Natural killer cell (primary cell): ENCODE results near the gene LIN37. TPM values are rescaled to one million over a fixed set of nuclear protein-coding genes. Genes with fewer than 3 reads are reported as not detected.
A peak's percentile ranks its signal among the peaks of the same experiment; 100 is the strongest.

ENCODE experiments used
- ATAC-seq, 3 donors: fragments of 150-1000 bp in 2 of 3; fragments of 200-7000 bp in 1 of 3; cut with Tn5 transposase; 1 replicate in 1 of 3; 2 replicates in 2 of 3; pipeline ENCODE4 v1.10.0; 2021; ENCODE audit warnings: mild to moderate bottlenecking in 2 of 3, moderate library complexity in 2 of 3
- DNase-seq, 2 donors: peaks; one replicate each; pipeline versions ENCODE4 v3.0.0 to v3.0.0-alpha.2; 2013 to 2021; ENCODE audit warnings: mixed read lengths in 1 of 2
- H3K27ac ChIP-seq: one replicate; pipeline ENCODE4 v1.5.1; 2013; ENCODE audit warnings: mild to moderate bottlenecking, low read length
- H3K27me3 ChIP-seq: one replicate; pipeline ENCODE4 v1.6.1; 2013; ENCODE audit warnings: low read length; ENCODE audit not compliant: control insufficient read depth, insufficient read depth
- H3K36me3 ChIP-seq: one replicate; pipeline ENCODE4 v1.6.1; 2013; ENCODE audit warnings: low read length; ENCODE audit not compliant: control insufficient read depth, insufficient read depth
- H3K4me1 ChIP-seq: one replicate; pipeline ENCODE4 v1.6.1; 2013; ENCODE audit warnings: low read length; ENCODE audit not compliant: control insufficient read depth, insufficient read depth
- H3K4me3 ChIP-seq: one replicate; pipeline ENCODE4 v1.5.1; 2013; ENCODE audit warnings: low read length
- H3K9me3 ChIP-seq: one replicate; pipeline ENCODE4 v1.6.1; 2013; ENCODE audit warnings: low read length; ENCODE audit not compliant: control insufficient read depth, insufficient read depth
- H3K27ac Mint-ChIP-seq, 2 donors: one replicate each; pipeline ENCODE4 v1.8.0; 2022; ENCODE audit warnings: mild to moderate bottlenecking in 2 of 2, mixed read lengths in 2 of 2, moderate library complexity in 1 of 2
- H3K27me3 Mint-ChIP-seq, 2 donors: one replicate each; pipeline ENCODE4 v1.8.0; 2022; ENCODE audit warnings: low read depth in 2 of 2, mixed read lengths in 2 of 2
- H3K36me3 Mint-ChIP-seq: one replicate; pipeline ENCODE4 v1.8.0; 2022; ENCODE audit warnings: mixed read lengths
- H3K4me1 Mint-ChIP-seq, 2 donors: one replicate each; pipeline ENCODE4 v1.8.0; 2022; ENCODE audit warnings: mixed read lengths in 2 of 2
- H3K4me3 Mint-ChIP-seq: one replicate; pipeline ENCODE4 v1.8.0; 2022; ENCODE audit warnings: mild to moderate bottlenecking, moderate library complexity, mixed read lengths
- H3K9me3 Mint-ChIP-seq, 2 donors: one replicate each; pipeline ENCODE4 v1.8.0; 2022; ENCODE audit warnings: mixed read lengths in 2 of 2
- CTCF ChIP-seq: fragments of 200-600 bp; IDR thresholded peaks from one replicate; pipeline ENCODE4 v1.8.0; 2022; ENCODE audit warnings: antibody characterized with exemption
- WGBS: methylation state at CpG from one replicate; pipeline ENCODE4 v1.1.7; 2013; ENCODE audit warnings: missing lambda C conversion rate; ENCODE audit not compliant: insufficient coverage; 5-methylcytosine and 5-hydroxymethylcytosine counted together
- intact Hi-C: fragments of 100-400 bp; cut with micrococcal nuclease; formaldehyde crosslinking; loops from one replicate; pipeline ENCODE4 v1.14.2; 2022
- total RNA-seq, 4 donors: library from RNA; stranded (reverse); fragments of 120-200 nt in 1 of 4; gene quantifications; one replicate each; pipeline versions ENCODE4 v1.2.3 to v1.2.4, GENCODE V29; 2013 to 2022

LIN37 gene
- total RNA-seq, 3 donors from 2014 or later (not counting 1 experiment from before 2014, with no cell fraction given), result 16.7 to 22.1 (median 18.2) TPM

- Mint-ChIP-seq H3K4me1 (peaks cover 29 to 31% of the 10 kb centered on the region in 2 donors), H3K27me3 (peaks cover 0 to 11% of the 10 kb centered on the region in 2 donors), H3K27ac (no peak overlapping the region), H3K9me3 (no peaks in the 10 kb centered on the region), H3K4me3 (peak overlapping the region; percentile 4), H3K36me3 (no peaks in the 10 kb centered on the region)
- no peak overlapping the region for H3K27ac ChIP-seq
- H3K4me3 ChIP-seq, result no peak overlapping the region
- no peaks in the 10 kb centered on the region for H3K27me3 ChIP-seq
- no peak for DNase-seq
- no peak for TF ChIP-seq CTCF
- H3K36me3 ChIP-seq, result peaks cover 24% of the 10 kb centered on the region
- 95% methylated on average over 4 of the region's 4 CpGs for WGBS
- intact Hi-C loops, result no loop called here
- H3K4me1 ChIP-seq, result peaks cover 27% of the 10 kb centered on the region
- no peaks in the 10 kb centered on the region for H3K9me3 ChIP-seq
- no peak for ATAC-seq
Observed at GRCh38 chr19:35760711-35761349, 12.5 kb downstream of the LIN37 start.

- intact Hi-C loops, result no loop called here
- Mint-ChIP-seq H3K36me3 (no peaks in the 10 kb centered on the region), H3K27me3 (no peaks in the 10 kb centered on the region), H3K9me3 (no peaks in the 10 kb centered on the region), H3K27ac (no peak overlapping the region), H3K4me1 (peaks cover 0 to 1% of the 10 kb centered on the region in 2 donors), H3K4me3 (no peak overlapping the region)
- no peaks in the 10 kb centered on the region for H3K4me1 ChIP-seq
- H3K4me3 ChIP-seq, result no peak overlapping the region
- no peak for ATAC-seq
- no peak for TF ChIP-seq CTCF
- no peaks in the 10 kb centered on the region for H3K27me3 ChIP-seq
- no peaks in the 10 kb centered on the region for H3K9me3 ChIP-seq
- 97% methylated on average over 17 of the region's 17 CpGs for WGBS
- H3K27ac ChIP-seq, result no peak overlapping the region
- peaks cover 27% of the 10 kb centered on the region for H3K36me3 ChIP-seq
- DNase-seq, result no peak
Observed at GRCh38 chr19:35764432-35765315, 16.3 kb downstream of the LIN37 start.

GRCh38 chr19:35766571-35767104, 18.3 kb downstream of the LIN37 start:
- intact Hi-C loops, result no loop called here
- Histone ChIP-seq H3K4me3 (no peak overlapping the region), H3K36me3 (peaks cover 21% of the 10 kb centered on the region), H3K27me3 (no peaks in the 10 kb centered on the region), H3K27ac (no peak overlapping the region), H3K9me3 (no peaks in the 10 kb centered on the region), H3K4me1 (no peaks in the 10 kb centered on the region)
- no peaks in the 10 kb centered on the region for H3K4me1 Mint-ChIP-seq
- TF ChIP-seq CTCF, result no peak
- no peak overlapping the region for H3K4me3 Mint-ChIP-seq
- H3K27me3 Mint-ChIP-seq, result no peaks in the 10 kb centered on the region
- no peak overlapping the region for H3K27ac Mint-ChIP-seq
- WGBS, result 98% methylated on average over 8 of the region's 11 CpGs
- ATAC-seq (no peak), DNase-seq (no peak)
- H3K36me3 Mint-ChIP-seq, result no peaks in the 10 kb centered on the region
- H3K9me3 Mint-ChIP-seq, result no peaks in the 10 kb centered on the region
